SKM-1 treated with dmso at 0.1 percent for 144 hours (cell line): ENCODE measurements around the gene HOXA1.

ENCODE experiments used
- DNase-seq: peaks from one replicate; lab custom pipeline; 2025; ENCODE audit not compliant: unreplicated experiment; lab: John Stamatoyannopoulos, UW

The HOXA1 gene

GRCh38 chr7:27116962-27117886, 21.4 kb upstream of the HOXA1 start:
- DNase-seq = no peak

DNA sequence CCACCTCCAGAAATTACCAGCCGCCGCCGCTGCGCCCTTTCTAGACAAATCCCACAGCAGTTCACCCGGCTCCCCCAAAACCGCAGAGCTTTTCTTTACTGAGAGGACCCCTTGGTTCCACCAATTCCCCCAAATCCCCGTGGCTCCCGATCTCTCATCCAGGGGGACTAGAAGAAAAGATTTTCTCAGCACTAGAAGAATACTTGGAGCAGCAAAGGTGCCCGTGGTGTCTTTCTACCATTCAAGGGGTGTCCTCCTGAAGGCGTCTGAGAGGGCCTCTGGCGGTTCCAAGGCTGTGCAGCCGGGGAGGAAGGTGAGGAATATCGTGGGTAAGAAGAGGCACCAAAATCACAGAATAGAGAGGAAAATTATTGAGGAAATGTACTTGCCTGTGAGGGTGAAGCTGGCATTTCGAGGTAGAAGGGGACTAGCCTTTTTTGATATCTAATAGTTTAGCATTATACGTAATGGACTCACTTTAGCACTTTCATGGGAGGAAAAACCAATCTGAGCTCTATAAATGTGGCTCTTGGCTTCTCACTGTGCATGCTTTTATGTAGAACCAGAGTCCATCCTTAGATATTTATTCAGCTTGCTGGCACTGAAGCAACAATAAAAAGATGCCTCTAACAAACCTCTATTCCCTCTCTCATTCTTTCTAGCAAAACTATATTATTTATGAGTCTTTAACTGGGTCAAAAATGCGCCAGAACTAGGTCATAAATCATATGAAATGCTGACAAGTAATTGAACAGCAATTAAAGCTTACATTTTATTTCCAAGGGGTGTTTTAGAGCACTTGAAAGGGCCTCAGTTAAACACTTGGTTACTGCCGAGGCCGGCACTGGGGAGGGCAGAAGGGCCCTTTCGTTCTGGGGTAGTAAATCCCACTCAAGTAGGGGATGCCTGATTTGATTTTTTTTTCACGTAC, 20.5 kb upstream of the HOXA1 start:
- DNase-seq = no peak

GRCh38 chr7:27115221-27116026, 19.6 kb upstream of the HOXA1 start:
- no peak for DNase-seq

DNA sequence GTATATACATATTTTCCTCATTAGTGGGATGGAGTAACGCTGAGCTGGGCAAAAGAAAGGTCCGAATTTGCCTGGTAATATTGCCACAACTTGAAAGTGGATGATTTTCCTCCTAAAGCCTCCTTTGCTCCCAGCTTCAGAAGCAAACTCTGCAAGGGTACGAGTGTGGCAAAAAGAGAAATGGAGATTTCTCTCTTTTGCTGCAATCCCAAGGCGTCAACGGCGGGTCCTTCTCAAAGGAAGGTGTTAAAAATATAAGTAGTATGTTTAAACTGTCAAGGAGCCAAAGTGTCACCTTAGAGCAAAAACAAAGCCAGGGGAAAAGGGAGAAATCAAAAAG, 19.1 kb upstream of the HOXA1 start:
- no peak for DNase-seq

DNA sequence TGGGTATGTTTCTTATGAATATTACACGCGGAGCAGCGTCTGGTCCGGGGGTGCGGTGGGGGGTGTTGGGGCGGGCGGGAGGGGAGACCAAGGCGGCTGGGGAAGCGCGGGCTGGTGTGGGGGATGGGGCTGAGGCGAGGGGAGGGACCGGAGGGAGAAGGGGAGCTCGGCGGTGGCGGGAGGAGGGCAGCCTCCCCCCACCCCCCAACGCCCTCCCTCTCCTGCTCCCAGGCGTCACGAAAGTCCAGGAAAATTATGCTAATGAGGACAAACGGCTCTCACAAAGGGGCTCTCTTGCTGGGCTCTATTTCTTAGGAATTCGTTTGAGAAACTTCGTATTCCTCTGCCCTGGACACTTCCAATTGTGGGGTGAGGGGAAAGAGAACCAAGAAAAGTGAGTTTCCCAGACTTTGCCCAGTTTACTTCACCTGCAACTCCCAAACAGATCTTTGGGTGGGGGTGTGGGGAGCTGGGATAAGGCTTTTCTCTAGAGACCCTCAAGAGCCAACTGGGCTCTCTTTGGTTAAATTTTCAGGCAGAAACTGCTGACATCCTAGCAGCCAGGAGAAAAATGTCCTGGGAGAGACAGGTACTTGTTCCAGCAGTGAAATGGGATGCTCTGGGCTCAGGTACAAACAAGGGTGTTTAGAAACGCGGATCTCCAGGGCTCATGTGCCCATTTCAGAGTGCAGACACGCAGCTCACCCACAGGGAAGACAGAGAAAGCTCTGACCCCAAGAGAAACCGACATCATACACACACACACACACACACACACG, 18.4 kb upstream of the HOXA1 start:
- no peak for DNase-seq

- DNase-seq = no peak
These were observed 17.5 kb upstream of the HOXA1 start for GRCh38 chr7:27112955-27113949.

DNA sequence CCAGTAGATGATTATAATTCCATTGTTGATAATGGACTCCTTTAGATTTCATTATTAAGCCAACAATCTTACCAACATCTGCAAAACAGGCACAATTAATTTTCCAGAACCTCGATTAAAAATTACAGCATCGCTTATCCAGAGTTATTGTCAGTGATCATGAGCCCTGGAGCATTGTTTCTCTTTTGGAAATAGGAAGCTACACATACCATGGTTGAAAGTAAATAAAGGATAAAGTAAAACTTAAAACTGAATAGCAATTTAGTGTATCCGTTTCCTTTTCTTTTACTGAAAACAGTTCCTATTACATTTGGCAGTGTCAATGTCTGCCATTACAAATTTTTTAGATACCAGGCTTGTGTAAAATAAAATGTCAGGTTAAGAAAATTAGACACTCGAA, 16.6 kb upstream of the HOXA1 start:
- DNase-seq = no peak

DNA sequence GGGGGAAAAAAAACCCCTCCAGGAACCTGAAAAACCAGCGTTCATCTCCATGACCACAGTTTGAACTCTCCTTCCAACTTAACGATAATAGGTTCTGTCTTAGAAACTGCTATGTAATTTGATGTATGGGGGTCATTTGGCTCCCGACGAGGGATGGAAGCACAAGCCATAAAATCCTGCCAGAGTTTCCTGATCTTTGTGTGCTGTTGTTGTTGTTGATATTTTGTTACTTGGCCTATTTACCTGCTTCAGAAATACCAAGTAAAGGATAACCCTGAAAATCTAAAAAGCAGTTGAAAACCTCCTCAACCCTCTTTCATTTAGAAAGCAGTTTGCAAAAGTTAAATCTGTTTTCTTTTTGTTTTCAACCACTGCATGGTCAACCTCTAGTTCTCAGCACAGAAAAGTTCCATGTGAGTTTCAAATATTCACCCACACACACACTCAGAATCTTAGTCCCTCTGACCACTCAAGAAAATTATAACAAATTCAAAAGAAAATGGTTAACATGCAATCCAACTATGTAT, 16.0 kb upstream of the HOXA1 start:
- no peak for DNase-seq

DNA sequence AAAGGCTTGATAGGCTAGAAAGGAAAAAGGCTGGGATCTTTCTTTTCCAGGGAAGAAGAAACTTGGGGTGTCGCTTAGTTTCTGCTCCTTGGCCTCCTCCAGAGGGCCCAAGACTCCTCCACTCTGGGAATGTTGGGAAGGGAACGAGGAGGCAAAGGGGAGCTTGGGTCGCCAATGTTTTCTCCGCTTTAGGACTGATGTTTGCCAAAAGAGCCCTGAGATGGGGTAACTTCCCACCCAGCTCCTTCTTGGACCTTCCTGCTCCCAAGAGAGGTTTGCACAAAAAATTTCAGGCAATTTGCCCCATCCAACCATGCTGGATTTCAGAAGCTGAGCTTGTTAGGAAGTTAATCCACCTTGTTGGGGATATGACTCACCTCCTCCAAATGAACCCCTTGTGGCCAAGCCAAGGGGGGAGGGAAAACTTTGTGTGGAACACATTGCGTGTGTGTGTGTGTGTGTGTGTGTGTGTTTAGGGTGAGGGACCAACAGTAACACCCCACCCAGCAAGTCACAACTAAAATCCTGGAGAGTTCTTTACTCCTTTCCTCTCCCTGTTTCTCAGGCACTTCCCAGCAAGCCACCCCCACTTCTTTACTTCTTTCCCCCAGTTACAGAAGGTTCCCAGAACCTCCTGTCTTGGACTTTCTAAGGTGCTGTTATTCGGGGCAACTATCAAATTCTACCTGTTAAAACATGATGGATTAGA, 15.4 kb upstream of the HOXA1 start:
- DNase-seq = no peak

- no peak for DNase-seq
These were observed 14.6 kb upstream of the HOXA1 start for GRCh38 chr7:27110186-27111031.

- DNase-seq = no peak
These were observed 13.8 kb upstream of the HOXA1 start for GRCh38 chr7:27109466-27110185.

- no peak for DNase-seq
These were observed 12.8 kb upstream of the HOXA1 start for GRCh38 chr7:27108390-27109127.

- DNase-seq = no peak
These were observed 11.9 kb upstream of the HOXA1 start for GRCh38 chr7:27107391-27108381.

- no peak for DNase-seq
These were observed 11.1 kb upstream of the HOXA1 start for GRCh38 chr7:27106901-27107240.
